DMS 273 treated with DMSO at 0.1 percent for 48 hours (cell line): ENCODE measurements around the gene PTPRJ.
"Not testable (repeated sequence)": the region's sequence is repeated elsewhere in the genome, so short reads cannot be mapped to it uniquely, and the experiment has no call there.

ENCODE experiments used
- DNase-seq: peaks from one replicate; lab custom pipeline; 2025; lab: John Stamatoyannopoulos, UW

PTPRJ gene

GRCh38 chr11:48018528-48019216 is 38.3 kb downstream of the PTPRJ start:
- no peak for DNase-seq

- no peak for DNase-seq
These were observed 38.8 kb downstream of the PTPRJ start for GRCh38 chr11:48019217-48019584.

- no peak for DNase-seq
These were observed 39.2 kb downstream of the PTPRJ start for GRCh38 chr11:48019595-48019994.

- no peak for DNase-seq
These were observed 39.9 kb downstream of the PTPRJ start for GRCh38 chr11:48020092-48020755.

GRCh38 chr11:48021201-48021820 is 41.0 kb downstream of the PTPRJ start:
- DNase-seq, result not testable (repeated sequence)

- DNase-seq, result no peak
These were observed 42.1 kb downstream of the PTPRJ start for GRCh38 chr11:48022445-48022844.

GRCh38 chr11:48023608-48024007 is 43.2 kb downstream of the PTPRJ start:
- DNase-seq, result not testable (repeated sequence)

GRCh38 chr11:48024635-48025071 is 44.3 kb downstream of the PTPRJ start:
- DNase-seq, result peak; percentile 95

- peak; percentile 33 for DNase-seq
These were observed 45.1 kb downstream of the PTPRJ start for GRCh38 chr11:48025293-48025983.

GRCh38 chr11:48025984-48026340 is 45.6 kb downstream of the PTPRJ start:
- no peak for DNase-seq

GRCh38 chr11:48028914-48029680 is 48.7 kb downstream of the PTPRJ start:
- DNase-seq, result no peak

- DNase-seq, result no peak
These were observed 49.4 kb downstream of the PTPRJ start for GRCh38 chr11:48029681-48030290.

GRCh38 chr11:48031602-48032001 is 51.2 kb downstream of the PTPRJ start:
- DNase-seq, result no peak

- DNase-seq, result no peak
These were observed 52.4 kb downstream of the PTPRJ start for GRCh38 chr11:48032721-48033120.

GRCh38 chr11:48033918-48034341 is 53.6 kb downstream of the PTPRJ start:
- no peak for DNase-seq

GRCh38 chr11:48034926-48035871 is 54.8 kb downstream of the PTPRJ start:
- no peak for DNase-seq

- no peak for DNase-seq
These were observed 55.7 kb downstream of the PTPRJ start for GRCh38 chr11:48036011-48036410.

GRCh38 chr11:48036466-48036865 is 56.1 kb downstream of the PTPRJ start:
- no peak for DNase-seq

- no peak for DNase-seq
These were observed 57.5 kb downstream of the PTPRJ start for GRCh38 chr11:48037709-48038468.
